Measurements from ENCODE around the gene RPH3AL. TPM values are rescaled to one million over a fixed set of nuclear protein-coding genes. Genes with fewer than 3 reads are reported as not detected.

Gene RPH3AL
- total and polyA plus RNA-seq, 2 of the 8 experiments (the other 6 are each of a cell fraction or from before 2014, with no cell fraction given): 5.6 to 5.8 TPM

- no peak for TF ChIP-seq BACH1 (IDR thresholded peaks at IDR 0.05; ENCODE audit: low read length)
- Histone ChIP-seq H3K4ac (replicated peaks; ENCODE audit: insufficient read length, low read depth, low read length) (no peak overlapping the region), H4K91ac (replicated peaks; ENCODE audit: insufficient read length, low read length) (no peak overlapping the region), H3K36me3 (ENCODE audit: control insufficient read depth in 2 of 4, insufficient read depth in 4 of 4, low read length in 3 of 4) (no peaks in the 10 kb centered on the region), H4K8ac (ENCODE audit: extremely low read depth, insufficient read depth, low read length) (no peak overlapping the region; the same call in 1 of the 2 replicates), H3K9me3 (ENCODE audit: insufficient read depth in 2 of 2, low read depth in 1 of 2, low read length in 1 of 2) (no peaks in the 10 kb centered on the region), H3K27ac (ENCODE audit: low read depth, low read length) (no peak overlapping the region), H3K14ac (ENCODE audit: insufficient read length) (no peak overlapping the region), H3K4me2 (ENCODE audit: insufficient read depth in 1 of 2, low read depth in 2 of 2, low read length in 2 of 2) (no peak overlapping the region), H2AFZ (ENCODE audit: low read length) (no peak overlapping the region), H2BK20ac (ENCODE audit: low read length) (no peak overlapping the region), H3K27me3 (replicated peaks in 1 of 4; ENCODE audit: control insufficient read depth in 3 of 4, extremely low read depth in 1 of 4, insufficient read depth in 3 of 4, low read length in 3 of 4) (peaks cover 0 to 2% (median 0%) of the 10 kb centered on the region in 4 experiments; a peak in 2 of 7 replicates), H3K23me2 (ENCODE audit: low read depth, low read length) (no peaks in the 10 kb centered on the region), H3K4me1 (replicated peaks in 1 of 4; ENCODE audit: control insufficient read depth in 3 of 4, insufficient read depth in 4 of 4, low read length in 3 of 4) (peaks cover 0 to 9% (median under 1%) of the 10 kb centered on the region in 4 experiments; a peak in 5 of 7 replicates), H3K79me2 (ENCODE audit: control insufficient read depth in 1 of 2, insufficient read depth in 2 of 2, low read length in 2 of 2) (no peaks in the 10 kb centered on the region), H3K23ac (ENCODE audit: insufficient read length) (no peak overlapping the region), H4K20me1 (replicated peaks in 1 of 2; ENCODE audit: control insufficient read depth in 1 of 2, insufficient read depth in 2 of 2, low read length in 2 of 2) (no peaks in the 10 kb centered on the region), H3K4me3 (ENCODE audit: extremely low read depth in 1 of 4, insufficient read depth in 2 of 4, low read depth in 3 of 4, low read length in 4 of 4) (no peak overlapping the region), H2BK12ac (ENCODE audit: low read depth, low read length) (no peak overlapping the region), H2BK120ac (replicated peaks; ENCODE audit: low read depth, low read length) (no peak overlapping the region), H3K79me1 (ENCODE audit: low read depth, low read length) (no peaks in the 10 kb centered on the region), H2BK15ac (ENCODE audit: low read length) (no peak overlapping the region), H3K18ac (ENCODE audit: extremely low read depth, low read length) (no peak overlapping the region), H2AK5ac (ENCODE audit: low read depth, low read length) (no peak overlapping the region), H3K9ac (replicated peaks in 1 of 4; ENCODE audit: extremely low read depth in 1 of 4, low read depth in 3 of 4, low read length in 3 of 4) (no peak overlapping the region), H2BK5ac (ENCODE audit: low read depth, low read length) (no peak overlapping the region), H4K5ac (ENCODE audit: insufficient read length, low read depth, low read length) (no peak overlapping the region), H3K56ac (replicated peaks; ENCODE audit: insufficient read length, low read depth, low read length) (no peak overlapping the region)
- ChIA-PET POLR2A (ENCODE audit: partially characterized antibody) (no interaction called here), CTCF (ENCODE audit: partially characterized antibody) (interaction anchor here (1.3 kb wide), 2 partner anchors 25 to 29 kb away, joined by 4 to 5 read pairs; no protein-coding TSS in a partner anchor)
- DNase-seq (ENCODE audit: low read depth in 1 of 2, low spot score in 2 of 2): no peak
- WGBS, 2 experiments (ENCODE audit: extremely low coverage in 1 of 2, insufficient coverage in 1 of 2, insufficient read length in 1 of 2, insufficient replicate concordance in 2 of 2, low coverage in 1 of 2, low lambda C conversion rate in 2 of 2, missing lambda C conversion rate in 1 of 2): 94% methylated on average over 17 of the region's 21 CpGs; no CpG with 5 or more reads in 1 of the 2 experiments
- FAIRE-seq: no peak
These were observed 71.1 kb downstream of the RPH3AL start for GRCh38 chr17:281365-281999.

All from H1 (cell line).